DMS114 treated with DMSO at 0.1 percent for 48 hours (cell line): ENCODE data around the gene ZFP2.

Experiments
- DNase-seq: peaks from one replicate; lab custom pipeline; 2025; ENCODE audit not compliant: unreplicated experiment; lab: John Stamatoyannopoulos, UW

ZFP2 gene

DNA sequence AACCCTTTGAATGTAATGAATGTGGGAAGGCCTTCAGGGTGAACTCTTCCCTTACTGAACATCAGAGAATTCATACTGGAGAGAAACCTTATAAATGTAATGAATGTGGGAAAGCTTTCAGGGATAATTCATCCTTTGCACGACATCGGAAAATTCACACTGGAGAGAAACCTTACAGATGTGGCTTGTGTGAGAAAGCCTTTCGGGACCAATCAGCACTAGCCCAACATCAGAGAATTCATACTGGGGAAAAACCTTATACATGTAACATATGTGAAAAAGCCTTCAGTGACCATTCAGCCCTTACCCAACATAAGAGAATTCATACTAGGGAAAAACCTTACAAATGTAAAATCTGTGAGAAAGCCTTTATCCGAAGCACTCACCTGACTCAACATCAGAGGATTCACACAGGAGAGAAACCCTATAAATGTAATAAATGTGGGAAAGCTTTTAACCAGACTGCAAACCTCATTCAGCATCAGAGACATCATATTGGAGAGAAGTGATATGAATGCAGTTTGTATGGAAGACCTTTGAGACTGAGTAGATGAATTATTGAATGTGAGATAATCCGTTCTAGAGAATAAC is 69.8 kb downstream of the ZFP2 start:
- DNase-seq, result no peak

DNA sequence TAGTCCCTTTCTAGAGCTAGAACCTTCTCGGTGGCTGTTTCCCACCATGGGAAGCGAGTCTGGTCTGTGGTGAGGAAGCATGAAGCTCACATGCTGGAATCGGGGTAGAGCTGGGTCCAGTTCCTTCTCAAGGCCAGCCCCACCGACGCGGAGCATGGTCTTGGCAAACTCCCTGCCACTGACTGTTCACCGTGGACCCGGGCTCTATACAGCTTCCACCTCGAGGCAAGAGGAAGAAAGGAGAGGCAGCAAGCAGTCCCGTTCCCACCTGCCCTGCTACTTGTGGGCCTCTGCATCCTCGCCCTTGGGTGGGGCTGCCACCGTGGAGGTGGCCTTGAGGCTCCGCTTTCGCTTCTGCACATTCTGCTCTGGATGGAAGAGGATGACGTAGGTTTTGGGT is 85.7 kb downstream of the ZFP2 start:
- no peak for DNase-seq
